CD4-positive, alpha-beta memory T cell (primary cell): ENCODE measurements around the gene UNKL. TPM values are rescaled to one million over a fixed set of nuclear protein-coding genes. Genes with fewer than 3 reads are reported as not detected.

ENCODE experiments used
- CTCF ChIA-PET: fragments of 350-600 bp; sonication (Branson Sonifier 250); formaldehyde crosslinking; loops from one replicate; lab custom pipeline; 2021; ENCODE audit warnings: inconsistent platforms; ENCODE audit not compliant: partially characterized antibody; lab: Charles Lee
- POLR2A ChIA-PET: fragments of 350-600 bp; sonication (Branson Sonifier 250); formaldehyde crosslinking; loops from one replicate; lab custom pipeline; 2021; ENCODE audit not compliant: partially characterized antibody; lab: Charles Lee
- DNase-seq, 5 donors: peaks; one replicate each; pipeline versions ENCODE4 v3.0.0 to v3.0.0-alpha.2; 2020 to 2022; ENCODE audit warnings: mixed read lengths in 1 of 5
- H3K27ac ChIP-seq: one replicate; pipeline ENCODE4 v1.7.0; 2013; ENCODE audit warnings: low read depth, low read length
- H3K27me3 ChIP-seq: 2 replicates; pipeline ENCODE4 v1.7.0; 2013; ENCODE audit warnings: mild to moderate bottlenecking, low read length, moderate library complexity; ENCODE audit not compliant: insufficient read depth
- H3K36me3 ChIP-seq: 2 replicates; pipeline ENCODE4 v1.7.0; 2013; ENCODE audit warnings: mild to moderate bottlenecking, low read length, moderate library complexity; ENCODE audit not compliant: insufficient read depth
- H3K4me1 ChIP-seq: 2 replicates; pipeline ENCODE4 v1.7.0; 2013; ENCODE audit warnings: mild to moderate bottlenecking, low read length, moderate library complexity; ENCODE audit not compliant: insufficient read depth
- H3K4me3 ChIP-seq, 2 donors: one replicate each; pipeline ENCODE4 v1.7.0; 2013; ENCODE audit warnings: low read length in 2 of 2, mild to moderate bottlenecking in 1 of 2
- H3K9me3 ChIP-seq, 2 donors: one replicate each; pipeline ENCODE4 v1.7.0; 2013; ENCODE audit warnings: low read length in 2 of 2, control low read depth in 1 of 2; ENCODE audit not compliant: control insufficient read depth in 1 of 2
- H3K27ac Mint-ChIP-seq, 7 donors: one replicate each; pipeline ENCODE4 v1.8.0; 2020 to 2021; ENCODE audit warnings: mixed read lengths in 7 of 7, mild to moderate bottlenecking in 6 of 7, inconsistent platforms in 3 of 7, moderate library complexity in 3 of 7
- H3K27me3 Mint-ChIP-seq, 2 donors: one replicate each; pipeline ENCODE4 v1.8.0; 2020 to 2021; ENCODE audit warnings: mixed read lengths in 2 of 2
- H3K36me3 Mint-ChIP-seq, 2 donors: one replicate each; pipeline ENCODE4 v1.8.0; 2020 to 2021; ENCODE audit warnings: mixed read lengths in 2 of 2, inconsistent platforms in 1 of 2, mild to moderate bottlenecking in 1 of 2
- H3K4me1 Mint-ChIP-seq, 4 donors: one replicate each; pipeline ENCODE4 v1.8.0; 2020 to 2021; ENCODE audit warnings: mixed read lengths in 4 of 4, mild to moderate bottlenecking in 1 of 4
- H3K4me3 Mint-ChIP-seq, 8 donors: one replicate each; pipeline ENCODE4 v1.8.0; 2020 to 2021; ENCODE audit warnings: mixed read lengths in 8 of 8, mild to moderate bottlenecking in 7 of 8, moderate library complexity in 6 of 8, inconsistent platforms in 3 of 8
- H3K9me3 Mint-ChIP-seq, 8 donors: one replicate each; pipeline ENCODE4 v1.8.0; 2020 to 2021; ENCODE audit warnings: mixed read lengths in 8 of 8, mild to moderate bottlenecking in 5 of 8, inconsistent platforms in 3 of 8, moderate library complexity in 1 of 8
- intact Hi-C: fragments of 100-400 bp; cut with micrococcal nuclease; formaldehyde crosslinking; loops from one replicate; pipeline ENCODE4 v1.15.1; 2023
- polyA plus RNA-seq, 2 donors: library from polyadenylated mRNA; unstranded; fragments of 300-500 nt; fragmentation: Illumina TruSeq; gene quantifications; one replicate each; pipeline ENCODE4 v1.2.3, GENCODE V29; 2021
- total RNA-seq, 2 experiments: library from RNA; stranded (reverse); gene quantifications; one replicate each; pipeline ENCODE4 v1.2.3, GENCODE V29; 2021

The UNKL gene
- total and polyA plus RNA-seq, 4 experiments from 2014 or later = 1.3 to 122 (median 59.5) TPM

- no peak overlapping the region for H3K27ac Mint-ChIP-seq
- H3K9me3 ChIP-seq = no peaks in the 10 kb centered on the region
- no peak overlapping the region for H3K27ac ChIP-seq
- no peak overlapping the region for H3K4me3 ChIP-seq
- H3K4me1 ChIP-seq = peaks cover 27% of the 10 kb centered on the region
- H3K27me3 Mint-ChIP-seq = no peaks in the 10 kb centered on the region
- POLR2A ChIA-PET = interaction anchor here (1.0 to 1.4 kb wide), 2 partner anchors 9 to 20 kb away, joined by 3 to 4 read pairs; no protein-coding TSS in a partner anchor
- H3K9me3 Mint-ChIP-seq = peaks cover 0 to 4% (median 0%) of the 10 kb centered on the region in 8 donors
- peaks cover 4 to 8% of the 10 kb centered on the region in 2 donors for H3K36me3 Mint-ChIP-seq
- H3K4me1 Mint-ChIP-seq = peaks cover 6 to 32% (median 21%) of the 10 kb centered on the region in 4 donors
- CTCF ChIA-PET = interaction anchor here (1.3 kb wide), 1 partner anchor 19 kb away, joined by 3 read pairs; no protein-coding TSS in a partner anchor
- peaks cover 17% of the 10 kb centered on the region for H3K36me3 ChIP-seq
- peak in 1 of 5 donors; percentile 24 for DNase-seq
- no peaks in the 10 kb centered on the region for H3K27me3 ChIP-seq
- intact Hi-C loops = no loop called here
- no peak overlapping the region for H3K4me3 Mint-ChIP-seq
Observed at GRCh38 chr16:1345651-1346421, 68.7 kb downstream of the UNKL start.

- H3K27ac Mint-ChIP-seq = peak overlapping the region in 1 of 7 donors; percentile 27
- H3K36me3 Mint-ChIP-seq = peaks cover 2 to 8% of the 10 kb centered on the region in 2 donors
- Histone ChIP-seq H3K27ac (no peak overlapping the region), H3K36me3 (peaks cover 11% of the 10 kb centered on the region), H3K4me3 (no peak overlapping the region), H3K9me3 (no peaks in the 10 kb centered on the region), H3K27me3 (no peaks in the 10 kb centered on the region), H3K4me1 (peaks cover 20% of the 10 kb centered on the region)
- intact Hi-C loops = no loop called here
- no peaks in the 10 kb centered on the region for H3K27me3 Mint-ChIP-seq
- DNase-seq = peak in 1 of 5 donors; percentile 35
- no peak overlapping the region for H3K4me3 Mint-ChIP-seq
- H3K4me1 Mint-ChIP-seq = peaks cover 6 to 24% (median 16%) of the 10 kb centered on the region in 4 donors
- POLR2A ChIA-PET = interaction anchor here (1.0 to 1.4 kb wide), 2 partner anchors 9 to 21 kb away, joined by 3 to 4 read pairs; no protein-coding TSS in a partner anchor
- peaks cover 0 to 3% (median 0%) of the 10 kb centered on the region in 8 donors for H3K9me3 Mint-ChIP-seq
- CTCF ChIA-PET = no interaction called here
Observed at GRCh38 chr16:1345087-1345486, 69.4 kb downstream of the UNKL start.

GRCh38 chr16:1344499-1344898, 70.0 kb downstream of the UNKL start:
- peak overlapping the region in 3 of 7 donors; percentile 27 to 78 (median 75) for H3K27ac Mint-ChIP-seq
- peaks cover 6% of the 10 kb centered on the region for H3K36me3 ChIP-seq
- no peak for DNase-seq
- H3K9me3 Mint-ChIP-seq = peaks cover 0 to 2% (median 0%) of the 10 kb centered on the region in 8 donors
- no peaks in the 10 kb centered on the region for H3K27me3 Mint-ChIP-seq
- H3K4me3 Mint-ChIP-seq = peak overlapping the region in 1 of 8 donors; percentile 25
- peaks cover 6 to 22% (median 15%) of the 10 kb centered on the region in 4 donors for H3K4me1 Mint-ChIP-seq
- no peak overlapping the region for H3K4me3 ChIP-seq
- peaks cover 0 to 8% of the 10 kb centered on the region in 2 donors for H3K36me3 Mint-ChIP-seq
- H3K27me3 ChIP-seq = no peaks in the 10 kb centered on the region
- ChIA-PET CTCF (interaction anchor here (2.1 kb wide), 1 partner anchor 19 kb away, joined by 5 read pairs; no protein-coding TSS in a partner anchor), POLR2A (interaction anchor here (1.0 kb wide), 1 partner anchor 22 kb away, joined by 4 read pairs; no protein-coding TSS in a partner anchor)
- H3K4me1 ChIP-seq = peaks cover 19% of the 10 kb centered on the region
- intact Hi-C loops = no loop called here
- H3K9me3 ChIP-seq = no peaks in the 10 kb centered on the region
- H3K27ac ChIP-seq = no peak overlapping the region

- Histone ChIP-seq H3K27ac (peak overlapping the region; percentile 15), H3K4me1 (peaks cover 19% of the 10 kb centered on the region), H3K36me3 (peaks cover under 1% of the 10 kb centered on the region), H3K4me3 (no peak overlapping the region), H3K27me3 (no peaks in the 10 kb centered on the region), H3K9me3 (no peaks in the 10 kb centered on the region)
- DNase-seq = no peak
- Mint-ChIP-seq H3K4me1 (peaks cover 6 to 22% (median 15%) of the 10 kb centered on the region in 4 donors), H3K4me3 (peak overlapping the region in 7 of 8 donors; percentile 66 to 83 (median 79)), H3K27ac (peak overlapping the region; percentile 7 to 85 (median 59)), H3K36me3 (peaks cover 0 to 5% of the 10 kb centered on the region in 2 donors), H3K27me3 (no peaks in the 10 kb centered on the region), H3K9me3 (no peaks in the 10 kb centered on the region)
- intact Hi-C loops = loop anchor here (1.0 to 2.0 kb wide), 3 partner anchors 10 to 43 kb away; partner anchors contain the start of genes BAIAP3 and UBE2I
- ChIA-PET CTCF (interaction anchor here (0.7 to 2.1 kb wide), 5 partner anchors 11 to 44 kb away, joined by 3 to 7 read pairs (median 5); partner anchors contain the start of gene BAIAP3), POLR2A (interaction anchor here (0.7 to 2.3 kb wide), 4 partner anchors 9 to 34 kb away, joined by 3 to 16 read pairs (median 10); partner anchors contain the start of gene UBE2I)
Observed at GRCh38 chr16:1343428-1344242, 70.9 kb downstream of the UNKL start.

GRCh38 chr16:1342526-1343427, 71.7 kb downstream of the UNKL start:
- Mint-ChIP-seq H3K36me3 (peaks cover 0 to 5% of the 10 kb centered on the region in 2 donors), H3K9me3 (no peaks in the 10 kb centered on the region), H3K27me3 (no peaks in the 10 kb centered on the region), H3K27ac (peak overlapping the region; percentile 7 to 85 (median 59)), H3K4me1 (peaks cover 6 to 22% (median 15%) of the 10 kb centered on the region in 4 donors), H3K4me3 (peak overlapping the region; percentile 66 to 83 (median 79))
- ChIA-PET POLR2A (interaction anchor here (0.7 to 2.3 kb wide), 9 partner anchors 8 to 79 kb away, joined by 3 to 16 read pairs (median 5); partner anchors contain the start of genes BAIAP3 and UBE2I), CTCF (interaction anchor here (0.7 to 2.1 kb wide), 5 partner anchors 10 to 43 kb away, joined by 3 to 7 read pairs (median 5); partner anchors contain the start of gene BAIAP3)
- DNase-seq = peak; percentile 93 to 99 (median 96)
- Histone ChIP-seq H3K27ac (peak overlapping the region; percentile 15), H3K4me3 (peak overlapping the region in 1 of 2 donors; percentile 63), H3K36me3 (no peaks in the 10 kb centered on the region), H3K27me3 (no peaks in the 10 kb centered on the region), H3K4me1 (peaks cover 19% of the 10 kb centered on the region), H3K9me3 (no peaks in the 10 kb centered on the region)
- intact Hi-C loops = loop anchor here (1.0 to 2.0 kb wide), 3 partner anchors 9 to 42 kb away; partner anchors contain the start of genes BAIAP3 and UBE2I
